ENCODE results near the gene ZNF230. TPM values are rescaled to one million over a fixed set of nuclear protein-coding genes. Genes with fewer than 3 reads are reported as not detected.
A peak's percentile ranks its signal among the peaks of the same experiment; 100 is the strongest.

The ZNF230 gene
- total RNA-seq, 2 donors from 2014 or later: 3.6 to 3.9 TPM

GRCh38 chr19:44025217-44025936 is 22.6 kb downstream of the ZNF230 start, which contains the start of gene ZNF222:
TSS of gene ZNF222 (plus strand) at chr19:44025379. CDS start at chr19:44025437, 58 bp downstream.
- intact Hi-C loops (cut with DNase I): loop anchor here in 1 of 2 donors (10.0 kb wide), 1 partner anchor 59 kb away; no protein-coding TSS in a partner anchor
- DNase-seq (ENCODE audit: low spot score): peak; percentile 94

GRCh38 chr19:44026622-44027021 is 23.9 kb downstream of the ZNF230 start:
- DNase-seq (ENCODE audit: low spot score): no peak
- intact Hi-C loops (cut with DNase I): loop anchor here in 1 of 2 donors (10.0 kb wide), 1 partner anchor 58 kb away; no protein-coding TSS in a partner anchor

- intact Hi-C loops (cut with DNase I): no loop called here
- DNase-seq (ENCODE audit: low spot score): no peak
These were observed 29.3 kb downstream of the ZNF230 start for GRCh38 chr19:44032001-44032610.

GRCh38 chr19:44042147-44042546 is 39.4 kb downstream of the ZNF230 start:
- DNase-seq (ENCODE audit: low spot score): no peak
- intact Hi-C loops (cut with DNase I): no loop called here

GRCh38 chr19:44050740-44051649 is 48.2 kb downstream of the ZNF230 start:
- no peak for DNase-seq (ENCODE audit: low spot score)
- intact Hi-C loops (cut with DNase I): loop anchor here in 1 of 2 donors (10.0 kb wide), 1 partner anchor 64 kb away; the partner anchor contains the start of gene ZNF225

- peak; percentile 98 for DNase-seq (ENCODE audit: low spot score)
- intact Hi-C loops (cut with DNase I): loop anchor here in 1 of 2 donors (10.0 kb wide), 1 partner anchor 63 kb away; the partner anchor contains the start of gene ZNF225
These were observed 49.1 kb downstream of the ZNF230 start, which contains the start of gene ZNF223 for GRCh38 chr19:44051650-44052402. TSS of gene ZNF223 (plus strand) at chr19:44052036. CDS start at chr19:44055177, 3,141 bp downstream.

GRCh38 chr19:44055870-44056269 is 53.1 kb downstream of the ZNF230 start:
- intact Hi-C loops (cut with DNase I): loop anchor here in 1 of 2 donors (10.0 kb wide), 1 partner anchor 59 kb away; the partner anchor contains the start of gene ZNF225
- DNase-seq (ENCODE audit: low spot score): no peak

- intact Hi-C loops (cut with DNase I): loop anchor here in 1 of 2 donors (10.0 kb wide), 1 partner anchor 56 kb away; the partner anchor contains the start of gene ZNF225
- no peak for DNase-seq (ENCODE audit: low spot score)
These were observed 56.5 kb downstream of the ZNF230 start for GRCh38 chr19:44059229-44059628.

- intact Hi-C loops (cut with DNase I): no loop called here
These were observed 58.3 kb downstream of the ZNF230 start for GRCh38 chr19:44061038-44061437.

More at GRCh38 chr19:44061038-44061437, 58.3 kb downstream of the ZNF230 start:
- no peak for DNase-seq (ENCODE audit: low spot score)

Other genes starting within 250 kb of the ZNF230 start
- 10 to 100 TPM; 35.3 to 40.4 TPM for gene SMG9, start 248.0 kb upstream of the ZNF230 start, total RNA-seq
- 1 to 10 TPM; 4.0 to 5.8 TPM for gene KCNN4, start 222.0 kb upstream of the ZNF230 start, total RNA-seq
- gene LYPD5, start 200.5 kb upstream of the ZNF230 start, total RNA-seq: 1 to 10 TPM; 2.5 to 4.0 TPM
- 1 to 10 TPM; 9.7 to 9.8 TPM for gene ZNF283, start 175.6 kb upstream of the ZNF230 start, total RNA-seq
- 1 to 10 TPM; 2.1 to 3.4 TPM for gene ZNF404, start 119.0 kb upstream of the ZNF230 start, total RNA-seq
- 10 to 100 TPM; 11.5 to 14.4 TPM for gene ZNF45, start 67.7 kb upstream of the ZNF230 start, total RNA-seq
- gene ZNF221, start 51.7 kb upstream of the ZNF230 start, total RNA-seq: 1 to 10 TPM; 4.4 to 7.4 TPM
- 1 to 10 TPM; 5.0 to 6.7 TPM for gene ZNF155, start 18.8 kb upstream of the ZNF230 start, total RNA-seq
- 1 to 10 TPM; 3.5 to 4.1 TPM for gene ZNF222, start 22.4 kb downstream of the ZNF230 start, total RNA-seq
- 1 to 10 TPM; 2.8 to 3.7 TPM for gene ZNF223, start 49.1 kb downstream of the ZNF230 start, total RNA-seq
- gene ZNF284, start 69.2 kb downstream of the ZNF230 start, total RNA-seq: 1 to 10 TPM; 2.3 to 2.5 TPM
- 10 to 100 TPM; 16.4 to 21.0 TPM for gene ZNF224, start 91.4 kb downstream of the ZNF230 start, total RNA-seq
- 1 to 10 TPM; 3.5 to 6.0 TPM for gene ZNF225, start 110.4 kb downstream of the ZNF230 start, total RNA-seq
- 10 to 100 TPM in 1 of 2 donors, 1 to 10 TPM in 1; 9.4 to 10.0 TPM for gene ZNF234, start 138.6 kb downstream of the ZNF230 start, total RNA-seq
- 10 to 100 TPM; 15.8 to 19.8 TPM for gene ZNF226, start 162.1 kb downstream of the ZNF230 start, total RNA-seq
- 10 to 100 TPM; 13.2 to 14.6 TPM for gene ZNF227, start 209.6 kb downstream of the ZNF230 start, total RNA-seq